ENCODE results near the gene RAB1B.

DNA sequence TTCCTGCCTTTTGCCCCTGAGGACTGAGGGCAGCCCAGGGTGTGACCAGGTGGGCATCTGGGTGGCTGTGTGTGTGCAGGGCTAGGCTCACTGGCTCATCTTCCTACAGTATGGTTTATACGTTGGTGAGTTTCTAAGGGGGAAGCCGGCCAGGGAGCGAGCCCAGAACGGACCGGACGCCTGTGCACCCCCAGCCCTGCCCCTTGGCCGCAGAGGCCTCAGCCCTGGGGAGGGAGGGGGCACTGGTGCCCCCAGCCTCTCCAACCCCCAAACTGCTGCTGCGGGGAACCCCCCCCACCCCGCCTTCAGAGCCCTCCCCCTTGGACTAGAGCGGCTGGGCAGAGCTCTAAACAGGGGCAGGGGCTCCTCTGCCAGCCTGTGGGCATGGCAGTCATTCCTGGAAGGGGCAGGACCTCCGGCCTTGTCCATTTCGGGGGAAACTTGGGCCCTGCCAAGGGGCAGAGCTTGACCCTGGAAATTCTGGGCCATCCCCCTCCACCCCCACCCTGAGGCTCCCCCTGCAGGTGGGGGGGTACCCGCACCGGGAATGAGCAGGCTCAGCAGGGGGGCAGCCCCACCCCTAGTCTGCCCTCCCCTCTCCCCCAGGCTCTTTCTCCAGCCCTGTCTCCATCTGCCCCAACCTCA is 15.1 kb downstream of the RAB1B start:
- TF ChIP-seq CTCF (IDR thresholded peaks at IDR 0.05; ENCODE audit: low read depth, low read length, poor library complexity, severe bottlenecking) (no peak), EZH2phosphoT487 (IDR thresholded peaks at IDR 0.05; ENCODE audit: borderline replicate concordance, low read length) (no peak)

Measured in DOHH2 (cell line).